ENCODE measurements around the gene RBX1. TPM values are rescaled to one million over a fixed set of nuclear protein-coding genes. Genes with fewer than 3 reads are reported as not detected.

The RBX1 gene
- total RNA-seq, 2 experiments from 2014 or later: 77.3 to 86.9 TPM

GRCh38 chr22:41015003-41015402 is 63.8 kb downstream of the RBX1 start:
- H3K4me1 ChIP-seq (ENCODE audit: insufficient read depth, low read length, poor library complexity, severe bottlenecking): no peaks in the 10 kb centered on the region
- no peak overlapping the region for H2AFZ ChIP-seq (ENCODE audit: low read length)
- no peak for TF ChIP-seq CTCF (conservative IDR thresholded peaks at IDR 0.05; ENCODE audit: low read length)
- TF ChIP-seq EZH2phosphoT487 (IDR thresholded peaks at IDR 0.05; ENCODE audit: borderline replicate concordance, low read depth, low read length): no peak
- H3K9me2 ChIP-seq (ENCODE audit: insufficient read depth, low read length): no peaks in the 10 kb centered on the region
- CTCF ChIA-PET (ENCODE audit: unreplicated experiment): interaction anchor here (0.9 kb wide), 1 partner anchor 15 kb away, joined by 3 read pairs; no protein-coding TSS in a partner anchor
- no peaks in the 10 kb centered on the region for H4K20me1 ChIP-seq (ENCODE audit: insufficient read depth, low read length)
- POLR2A ChIA-PET: no interaction called here
- no peak for DNase-seq (ENCODE audit: low spot score)
- no TSS peak for BruUV-seq (replicated peaks)
- no peaks in the 10 kb centered on the region for H3K9me3 ChIP-seq (ENCODE audit: low read length)
- H3K79me2 ChIP-seq (ENCODE audit: insufficient read depth, low read depth, low read length): no peaks in the 10 kb centered on the region
- no peak overlapping the region for H3K27ac ChIP-seq (ENCODE audit: low read depth, low read length, poor library complexity, severe bottlenecking)
- no peak overlapping the region for H3K4me2 ChIP-seq (ENCODE audit: low read length)
- intact Hi-C loops (cut with micrococcal nuclease; ENCODE audit: unreplicated experiment): no loop called here
- H3K36me3 ChIP-seq (ENCODE audit: insufficient read depth, low read length): no peaks in the 10 kb centered on the region
- no peak overlapping the region for H3K4me3 ChIP-seq (ENCODE audit: low read depth, low read length, poor library complexity, severe bottlenecking)

GRCh38 chr22:41021061-41021612 is 70.0 kb downstream of the RBX1 start:
- Histone ChIP-seq H3K79me2 (ENCODE audit: insufficient read depth, low read depth, low read length) (no peaks in the 10 kb centered on the region), H4K20me1 (ENCODE audit: insufficient read depth, low read length) (no peaks in the 10 kb centered on the region), H3K27ac (ENCODE audit: low read depth, low read length, poor library complexity, severe bottlenecking) (peak overlapping the region; percentile 81), H3K4me1 (ENCODE audit: insufficient read depth, low read length, poor library complexity, severe bottlenecking) (peaks cover 22% of the 10 kb centered on the region), H3K9me2 (ENCODE audit: insufficient read depth, low read length) (no peaks in the 10 kb centered on the region), H2AFZ (ENCODE audit: low read length) (peak overlapping the region; percentile 86), H3K9me3 (ENCODE audit: low read length) (no peaks in the 10 kb centered on the region), H3K4me2 (ENCODE audit: low read length) (peak overlapping the region; percentile 99), H3K4me3 (ENCODE audit: low read depth, low read length, poor library complexity, severe bottlenecking) (peak overlapping the region; percentile 87), H3K36me3 (ENCODE audit: insufficient read depth, low read length) (no peaks in the 10 kb centered on the region)
- POLR2A ChIA-PET: interaction anchor here (0.6 to 1.8 kb wide), 6 partner anchors 20 to 199 kb away, joined by 3 to 6 read pairs (median 3); partner anchors contain the start of genes EP300 and RBX1
- DNase-seq (ENCODE audit: low spot score): peak; percentile 59
- TF ChIP-seq EZH2phosphoT487 (IDR thresholded peaks at IDR 0.05; ENCODE audit: borderline replicate concordance, low read depth, low read length) (no peak), CTCF (conservative IDR thresholded peaks at IDR 0.05; ENCODE audit: low read length) (no peak)
- intact Hi-C loops (cut with micrococcal nuclease; ENCODE audit: unreplicated experiment): loop anchor here (1.0 to 5.0 kb wide), 2 partner anchors 69 to 70 kb away; partner anchors contain the start of gene RBX1
- CTCF ChIA-PET (ENCODE audit: unreplicated experiment): interaction anchor here (0.6 kb wide), 1 partner anchor 914 kb away, joined by 4 read pairs; no protein-coding TSS in a partner anchor
- TSS peak; percentile 73 for BruUV-seq (replicated peaks)
